Nephron (organoid): ENCODE measurements around the gene BAG2.

Experiments used
- H3K27ac Mint-ChIP-seq, 3 experiments: 2 replicates each; pipeline ENCODE4 v1.8.0; 2020; ENCODE audit warnings: mixed read lengths in 3 of 3, mild to moderate bottlenecking in 2 of 3, moderate library complexity in 1 of 3
- H3K27me3 Mint-ChIP-seq: 2 replicates; pipeline ENCODE4 v1.8.0; 2021; ENCODE audit warnings: low read depth, mild to moderate bottlenecking, moderate library complexity, mixed read lengths
- H3K36me3 Mint-ChIP-seq: 2 replicates; pipeline ENCODE4 v1.8.0; 2020; ENCODE audit warnings: low read depth, mixed read lengths
- H3K4me1 Mint-ChIP-seq: 2 replicates; pipeline ENCODE4 v1.8.0; 2020; ENCODE audit warnings: mixed read lengths
- H3K4me3 Mint-ChIP-seq, 3 experiments: 2 replicates each; pipeline ENCODE4 v1.8.0; 2020; ENCODE audit warnings: mild to moderate bottlenecking in 3 of 3, mixed read lengths in 3 of 3, moderate library complexity in 2 of 3
- H3K9me3 Mint-ChIP-seq: 2 replicates; pipeline ENCODE4 v1.8.0; 2020; ENCODE audit warnings: mixed read lengths
- TF ChIP-seq, protein P1 (sequence below), 3 experiments: fragments of 200-600 bp; sonication (generic); IDR thresholded peaks; one replicate each; pipeline ENCODE4 v1.5.0; 2021; ENCODE audit warnings: antibody characterized with exemption in 3 of 3; ENCODE audit not compliant: unreplicated experiment in 3 of 3

Gene BAG2

DNA sequence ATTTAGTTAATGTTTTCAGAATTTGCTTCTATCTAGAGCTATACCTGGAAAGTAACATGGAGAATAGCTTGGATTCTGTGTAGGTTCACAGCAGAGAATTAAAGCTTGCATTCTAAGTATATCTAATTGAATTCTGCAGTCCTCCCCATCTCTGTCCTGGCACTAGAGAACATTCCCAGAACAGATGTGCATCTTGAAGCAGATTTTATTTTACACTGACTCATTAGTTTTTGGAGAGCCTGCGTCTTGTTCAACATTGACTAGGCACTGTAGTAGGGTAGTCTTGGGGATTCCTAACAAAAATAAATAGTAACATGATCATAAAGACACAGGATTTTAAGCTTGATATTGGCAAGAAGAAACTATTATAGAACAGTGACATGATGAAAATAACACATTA is 36.2 kb upstream of the BAG2 start:
- H3K4me1 Mint-ChIP-seq, result peaks cover 12% of the 10 kb centered on the region
- no peak overlapping the region for H3K4me3 Mint-ChIP-seq
- TF ChIP-seq, protein P1, sequence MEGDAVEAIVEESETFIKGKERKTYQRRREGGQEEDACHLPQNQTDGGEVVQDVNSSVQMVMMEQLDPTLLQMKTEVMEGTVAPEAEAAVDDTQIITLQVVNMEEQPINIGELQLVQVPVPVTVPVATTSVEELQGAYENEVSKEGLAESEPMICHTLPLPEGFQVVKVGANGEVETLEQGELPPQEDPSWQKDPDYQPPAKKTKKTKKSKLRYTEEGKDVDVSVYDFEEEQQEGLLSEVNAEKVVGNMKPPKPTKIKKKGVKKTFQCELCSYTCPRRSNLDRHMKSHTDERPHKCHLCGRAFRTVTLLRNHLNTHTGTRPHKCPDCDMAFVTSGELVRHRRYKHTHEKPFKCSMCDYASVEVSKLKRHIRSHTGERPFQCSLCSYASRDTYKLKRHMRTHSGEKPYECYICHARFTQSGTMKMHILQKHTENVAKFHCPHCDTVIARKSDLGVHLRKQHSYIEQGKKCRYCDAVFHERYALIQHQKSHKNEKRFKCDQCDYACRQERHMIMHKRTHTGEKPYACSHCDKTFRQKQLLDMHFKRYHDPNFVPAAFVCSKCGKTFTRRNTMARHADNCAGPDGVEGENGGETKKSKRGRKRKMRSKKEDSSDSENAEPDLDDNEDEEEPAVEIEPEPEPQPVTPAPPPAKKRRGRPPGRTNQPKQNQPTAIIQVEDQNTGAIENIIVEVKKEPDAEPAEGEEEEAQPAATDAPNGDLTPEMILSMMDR (IDR thresholded peaks at IDR 0.05; ENCODE audit: unreplicated experiment in 3 of 3), result no peak
- no peaks in the 10 kb centered on the region for H3K27me3 Mint-ChIP-seq
- peaks cover 41% of the 10 kb centered on the region for H3K36me3 Mint-ChIP-seq
- H3K9me3 Mint-ChIP-seq, result no peaks in the 10 kb centered on the region
- no peak overlapping the region for H3K27ac Mint-ChIP-seq

GRCh38 chr6:57137350-57137749 is 34.8 kb upstream of the BAG2 start:
- no peak overlapping the region for H3K27ac Mint-ChIP-seq
- no peaks in the 10 kb centered on the region for H3K4me1 Mint-ChIP-seq
- peaks cover 5% of the 10 kb centered on the region for H3K9me3 Mint-ChIP-seq
- no peak overlapping the region for H3K4me3 Mint-ChIP-seq
- H3K36me3 Mint-ChIP-seq, result peaks cover 46% of the 10 kb centered on the region
- TF ChIP-seq, protein P1 (IDR thresholded peaks at IDR 0.05; ENCODE audit: unreplicated experiment in 3 of 3), result no peak
- H3K27me3 Mint-ChIP-seq, result no peaks in the 10 kb centered on the region

GRCh38 chr6:57138026-57138425 is 34.1 kb upstream of the BAG2 start:
- H3K27ac Mint-ChIP-seq, result no peak overlapping the region
- H3K4me1 Mint-ChIP-seq, result no peaks in the 10 kb centered on the region
- H3K27me3 Mint-ChIP-seq, result no peaks in the 10 kb centered on the region
- TF ChIP-seq, protein P1 (IDR thresholded peaks at IDR 0.05; ENCODE audit: unreplicated experiment in 3 of 3), result no peak
- H3K4me3 Mint-ChIP-seq, result no peak overlapping the region
- peaks cover 51% of the 10 kb centered on the region for H3K36me3 Mint-ChIP-seq
- H3K9me3 Mint-ChIP-seq, result peaks cover 5% of the 10 kb centered on the region

GRCh38 chr6:57141451-57142177 is 30.5 kb upstream of the BAG2 start:
- TF ChIP-seq, protein P1 (IDR thresholded peaks at IDR 0.05; ENCODE audit: unreplicated experiment in 3 of 3), result no peak
- peaks cover 5% of the 10 kb centered on the region for H3K9me3 Mint-ChIP-seq
- H3K36me3 Mint-ChIP-seq, result peaks cover 62% of the 10 kb centered on the region
- no peaks in the 10 kb centered on the region for H3K4me1 Mint-ChIP-seq
- H3K27ac Mint-ChIP-seq, result no peak overlapping the region
- no peak overlapping the region for H3K4me3 Mint-ChIP-seq
- no peaks in the 10 kb centered on the region for H3K27me3 Mint-ChIP-seq

GRCh38 chr6:57142178-57142525 is 30.0 kb upstream of the BAG2 start:
- Mint-ChIP-seq H3K9me3 (peaks cover 5% of the 10 kb centered on the region), H3K4me3 (no peak overlapping the region), H3K27ac (no peak overlapping the region), H3K36me3 (peaks cover 60% of the 10 kb centered on the region), H3K4me1 (no peaks in the 10 kb centered on the region), H3K27me3 (no peaks in the 10 kb centered on the region)
- TF ChIP-seq, protein P1 (IDR thresholded peaks at IDR 0.05; ENCODE audit: unreplicated experiment in 3 of 3), result no peak

DNA sequence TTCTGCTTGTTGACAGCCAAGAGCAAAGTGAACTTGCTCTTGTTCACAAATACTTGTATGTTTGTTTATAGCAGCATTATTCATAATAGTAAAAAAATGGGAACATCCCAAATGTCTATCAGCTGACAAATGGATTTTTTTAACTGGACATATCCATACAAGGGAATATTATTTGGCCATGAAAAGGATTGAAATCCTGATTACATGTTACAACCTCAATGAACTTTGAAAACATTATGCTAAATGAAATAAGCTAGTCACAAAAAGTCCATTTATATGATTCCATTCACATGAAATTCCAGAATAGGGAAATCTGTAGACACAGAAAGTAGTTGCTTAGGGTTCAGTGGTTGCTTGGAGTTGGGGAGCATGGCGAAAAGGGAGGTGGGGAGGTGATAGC is 28.4 kb upstream of the BAG2 start:
- peaks cover 5% of the 10 kb centered on the region for H3K9me3 Mint-ChIP-seq
- H3K27ac Mint-ChIP-seq, result no peak overlapping the region
- no peaks in the 10 kb centered on the region for H3K4me1 Mint-ChIP-seq
- no peaks in the 10 kb centered on the region for H3K27me3 Mint-ChIP-seq
- peaks cover 68% of the 10 kb centered on the region for H3K36me3 Mint-ChIP-seq
- H3K4me3 Mint-ChIP-seq, result no peak overlapping the region
- TF ChIP-seq, protein P1 (IDR thresholded peaks at IDR 0.05; ENCODE audit: unreplicated experiment in 3 of 3), result no peak
